ENCODE data around the gene DNER. TPM values are rescaled to one million over a fixed set of nuclear protein-coding genes. Genes with fewer than 3 reads are reported as not detected.

Gene DNER
- polyA plus RNA-seq, 3 donors = 0.12 to 0.20 (median 0.16) TPM

DNA sequence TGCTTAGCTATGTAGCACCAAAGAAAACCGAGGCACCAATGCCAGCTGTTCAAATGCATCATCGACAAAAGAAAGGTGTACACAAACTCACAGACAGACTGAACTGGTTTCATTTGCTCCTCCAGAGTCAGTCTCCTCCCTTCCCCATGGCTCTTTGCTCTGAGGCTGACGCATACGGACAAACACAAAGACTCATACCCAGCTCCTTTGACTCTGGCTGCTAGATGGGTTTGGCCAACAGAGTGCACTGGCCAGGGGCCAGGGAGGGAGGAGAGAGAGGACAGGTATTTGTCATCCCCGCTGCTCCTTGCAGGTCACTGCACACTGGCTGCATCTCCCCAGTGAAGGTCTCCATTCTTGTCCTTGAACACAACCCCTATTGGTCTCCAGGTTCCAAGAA, 40.7 kb downstream of the DNER start:
- Histone ChIP-seq H4K20me1 (ENCODE audit: insufficient read depth, low read length) (no peaks in the 10 kb centered on the region), H2AFZ (ENCODE audit: insufficient read depth, low read depth, low read length, poor library complexity, severe bottlenecking) (no peak overlapping the region), H3K27ac (ENCODE audit: low read depth in 1 of 2, low read length in 2 of 2) (no peak overlapping the region), H3K79me2 (ENCODE audit: insufficient read depth, low read length) (no peaks in the 10 kb centered on the region), H3K4me2 (replicated peaks; ENCODE audit: extremely low read depth, low read length, poor library complexity, severe bottlenecking) (no peak overlapping the region), H3K27me3 (ENCODE audit: control insufficient read depth in 2 of 2, insufficient read depth in 2 of 2, low read length in 2 of 2) (no peaks in the 10 kb centered on the region), H3K9me3 (replicated peaks in 1 of 2; ENCODE audit: control insufficient read depth in 1 of 2, insufficient read depth in 1 of 2, low read length in 2 of 2) (no peaks in the 10 kb centered on the region), H3K36me3 (replicated peaks in 1 of 2; ENCODE audit: control insufficient read depth in 1 of 2, insufficient read depth in 2 of 2, low read length in 2 of 2) (no peaks in the 10 kb centered on the region), H3K9ac (ENCODE audit: insufficient read depth, low read length, poor library complexity, severe bottlenecking) (no peak overlapping the region), H3K4me1 (ENCODE audit: control insufficient read depth in 1 of 2, insufficient read depth in 2 of 2, low read length in 2 of 2) (no peaks in the 10 kb centered on the region), H3K4me3 (replicated peaks in 1 of 3; ENCODE audit: low read depth in 2 of 3, low read length in 3 of 3) (no peak overlapping the region)
- H3K4me3 Mint-ChIP-seq = no peak overlapping the region
- intact Hi-C loops (cut with micrococcal nuclease) = no loop called here
- no peak for DNase-seq
- no peak overlapping the region for H3K27ac Mint-ChIP-seq
- H3K27me3 Mint-ChIP-seq (ENCODE audit: low read depth in 3 of 3) = peaks cover 3 to 6% (median 3%) of the 10 kb centered on the region in 3 donors
- TF ChIP-seq, protein P1, sequence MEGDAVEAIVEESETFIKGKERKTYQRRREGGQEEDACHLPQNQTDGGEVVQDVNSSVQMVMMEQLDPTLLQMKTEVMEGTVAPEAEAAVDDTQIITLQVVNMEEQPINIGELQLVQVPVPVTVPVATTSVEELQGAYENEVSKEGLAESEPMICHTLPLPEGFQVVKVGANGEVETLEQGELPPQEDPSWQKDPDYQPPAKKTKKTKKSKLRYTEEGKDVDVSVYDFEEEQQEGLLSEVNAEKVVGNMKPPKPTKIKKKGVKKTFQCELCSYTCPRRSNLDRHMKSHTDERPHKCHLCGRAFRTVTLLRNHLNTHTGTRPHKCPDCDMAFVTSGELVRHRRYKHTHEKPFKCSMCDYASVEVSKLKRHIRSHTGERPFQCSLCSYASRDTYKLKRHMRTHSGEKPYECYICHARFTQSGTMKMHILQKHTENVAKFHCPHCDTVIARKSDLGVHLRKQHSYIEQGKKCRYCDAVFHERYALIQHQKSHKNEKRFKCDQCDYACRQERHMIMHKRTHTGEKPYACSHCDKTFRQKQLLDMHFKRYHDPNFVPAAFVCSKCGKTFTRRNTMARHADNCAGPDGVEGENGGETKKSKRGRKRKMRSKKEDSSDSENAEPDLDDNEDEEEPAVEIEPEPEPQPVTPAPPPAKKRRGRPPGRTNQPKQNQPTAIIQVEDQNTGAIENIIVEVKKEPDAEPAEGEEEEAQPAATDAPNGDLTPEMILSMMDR (IDR thresholded peaks at IDR 0.05) = no peak
- H3K9me3 Mint-ChIP-seq = peaks cover 0 to 4% (median 0%) of the 10 kb centered on the region in 7 donors
- 83% methylated on average over 4 of the region's 5 CpGs for WGBS (ENCODE audit: insufficient coverage)
- H3K36me3 Mint-ChIP-seq = no peaks in the 10 kb centered on the region
- no peaks in the 10 kb centered on the region for H3K4me1 Mint-ChIP-seq

DNA sequence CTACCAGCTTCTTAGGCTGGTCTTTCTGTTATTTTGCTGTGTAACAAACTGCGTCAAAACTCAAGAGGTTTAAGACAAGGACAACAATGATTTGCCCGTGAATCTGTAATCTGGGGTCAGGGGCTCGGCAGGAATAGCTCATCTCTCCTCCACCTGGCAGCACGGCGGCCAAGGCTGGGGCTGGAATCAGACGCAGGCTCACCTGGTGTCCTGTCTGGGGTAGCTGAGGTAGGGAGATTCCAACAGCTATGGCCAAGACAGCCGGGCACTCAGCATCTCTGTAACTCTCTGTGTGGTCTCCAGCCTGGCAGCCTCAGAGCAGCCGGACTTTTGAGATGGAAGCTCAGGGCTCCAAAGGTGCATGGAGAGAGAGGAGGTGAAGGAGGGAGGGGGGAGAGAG, 42.3 kb downstream of the DNER start:
- WGBS (ENCODE audit: insufficient coverage) = 78% methylated on average over 6 of the region's 8 CpGs

More for the DNA sequence above, 42.3 kb downstream of the DNER start:
- intact Hi-C loops (cut with micrococcal nuclease) = no loop called here
- Mint-ChIP-seq H3K9me3 (peaks cover 0 to 4% (median 0%) of the 10 kb centered on the region in 7 donors), H3K4me1 (no peaks in the 10 kb centered on the region), H3K36me3 (no peaks in the 10 kb centered on the region), H3K27me3 (ENCODE audit: low read depth in 3 of 3) (peaks cover 3% of the 10 kb centered on the region in 3 donors), H3K27ac (no peak overlapping the region), H3K4me3 (no peak overlapping the region)
- Histone ChIP-seq H3K9me3 (replicated peaks in 1 of 2; ENCODE audit: control insufficient read depth in 1 of 2, insufficient read depth in 1 of 2, low read length in 2 of 2) (no peaks in the 10 kb centered on the region), H3K4me2 (replicated peaks; ENCODE audit: extremely low read depth, low read length, poor library complexity, severe bottlenecking) (no peak overlapping the region), H3K79me2 (ENCODE audit: insufficient read depth, low read length) (no peaks in the 10 kb centered on the region), H3K4me1 (ENCODE audit: control insufficient read depth in 1 of 2, insufficient read depth in 2 of 2, low read length in 2 of 2) (no peaks in the 10 kb centered on the region), H3K9ac (ENCODE audit: insufficient read depth, low read length, poor library complexity, severe bottlenecking) (no peak overlapping the region), H2AFZ (ENCODE audit: insufficient read depth, low read depth, low read length, poor library complexity, severe bottlenecking) (no peak overlapping the region), H3K27me3 (ENCODE audit: control insufficient read depth in 2 of 2, insufficient read depth in 2 of 2, low read length in 2 of 2) (no peaks in the 10 kb centered on the region), H4K20me1 (ENCODE audit: insufficient read depth, low read length) (no peaks in the 10 kb centered on the region), H3K27ac (ENCODE audit: low read depth in 1 of 2, low read length in 2 of 2) (no peak overlapping the region), H3K36me3 (replicated peaks in 1 of 2; ENCODE audit: control insufficient read depth in 1 of 2, insufficient read depth in 2 of 2, low read length in 2 of 2) (no peaks in the 10 kb centered on the region), H3K4me3 (replicated peaks in 1 of 3; ENCODE audit: low read depth in 2 of 3, low read length in 3 of 3) (no peak overlapping the region)
- TF ChIP-seq, protein P1 (IDR thresholded peaks at IDR 0.05) = no peak
- DNase-seq = no peak
